Measurements from ENCODE around the gene YWHAQ. TPM values are rescaled to one million over a fixed set of nuclear protein-coding genes. Genes with fewer than 3 reads are reported as not detected.
"Not testable (repeated sequence)": the region's sequence is repeated elsewhere in the genome, so short reads cannot be mapped to it uniquely, and the experiment has no call there.

The YWHAQ gene
- total and polyA plus RNA-seq, 8 donors = 104 to 226 (median 150) TPM

- H3K36me3 ChIP-seq = peaks cover 6 to 63% (median 59%) of the 10 kb centered on the region in 4 donors
- DNase-seq = no peak
- no peak overlapping the region for H3K27ac ChIP-seq
- 78 to 82% (median 79%) methylated on average over 3 of the region's 3 CpGs for WGBS, 5 donors
- TF ChIP-seq EP300 (IDR thresholded peaks at IDR 0.05) (no peak), POLR2A (IDR thresholded peaks at IDR 0.05) (no peak), POLR2AphosphoS5 (IDR thresholded peaks at IDR 0.05) (no peak), CTCF (IDR thresholded peaks at IDR 0.05) (no peak)
- intact Hi-C loops (cut with DNase I; ENCODE audit: low total_unique reads) = no loop called here
- no peaks in the 10 kb centered on the region for H3K9me3 ChIP-seq
- no peak overlapping the region for H3K4me3 ChIP-seq
- H3K4me1 ChIP-seq = peaks cover 8 to 50% (median 30%) of the 10 kb centered on the region in 4 donors
- H3K27me3 ChIP-seq = no peaks in the 10 kb centered on the region
Measured at GRCh38 chr2:9590641-9591040, 40.2 kb downstream of the YWHAQ start.

GRCh38 chr2:9586465-9586864, 44.3 kb downstream of the YWHAQ start:
- WGBS, 5 donors = 51 to 73% (median 65%) methylated on average over 3 of the region's 3 CpGs

GRCh38 chr2:9585486-9585885, 45.3 kb downstream of the YWHAQ start:
- no peak for DNase-seq
- 83 to 99% (median 97%) methylated on average over 5 of the region's 5 CpGs for WGBS, 5 donors
- H3K4me1 ChIP-seq = peaks cover 0 to 21% (median 3%) of the 10 kb centered on the region in 4 donors
- no peaks in the 10 kb centered on the region for H3K9me3 ChIP-seq
- H3K27me3 ChIP-seq = no peaks in the 10 kb centered on the region
- H3K4me3 ChIP-seq = no peak overlapping the region
- H3K36me3 ChIP-seq = peaks cover 6 to 81% (median 76%) of the 10 kb centered on the region in 4 donors
- intact Hi-C loops (cut with DNase I; ENCODE audit: low total_unique reads) = no loop called here
- TF ChIP-seq POLR2AphosphoS5 (IDR thresholded peaks at IDR 0.05) (no peak), EP300 (IDR thresholded peaks at IDR 0.05) (no peak), POLR2A (IDR thresholded peaks at IDR 0.05) (no peak), CTCF (IDR thresholded peaks at IDR 0.05) (no peak)
- H3K27ac ChIP-seq = no peak overlapping the region

More at GRCh38 chr2:9586465-9586864, 44.3 kb downstream of the YWHAQ start:
- Histone ChIP-seq H3K36me3 (peaks cover 6 to 88% (median 85%) of the 10 kb centered on the region in 4 donors), H3K9me3 (no peaks in the 10 kb centered on the region), H3K27me3 (no peaks in the 10 kb centered on the region), H3K27ac (no peak overlapping the region), H3K4me1 (peaks cover 0 to 21% (median 3%) of the 10 kb centered on the region in 4 donors), H3K4me3 (no peak overlapping the region)
- TF ChIP-seq CTCF (IDR thresholded peaks at IDR 0.05) = no peak
- TF ChIP-seq POLR2AphosphoS5 (IDR thresholded peaks at IDR 0.05) = no peak
- TF ChIP-seq EP300 (IDR thresholded peaks at IDR 0.05) = no peak
- TF ChIP-seq POLR2A (IDR thresholded peaks at IDR 0.05) = no peak
- intact Hi-C loops (cut with DNase I; ENCODE audit: low total_unique reads) = no loop called here
- no peak for DNase-seq

GRCh38 chr2:9584902-9585301, 45.9 kb downstream of the YWHAQ start:
- H3K27me3 ChIP-seq = not testable (repeated sequence)

GRCh38 chr2:9582624-9583023, 48.2 kb downstream of the YWHAQ start:
- no peak for DNase-seq
- intact Hi-C loops (cut with DNase I; ENCODE audit: low total_unique reads) = no loop called here
- H3K4me3 ChIP-seq = no peak overlapping the region
- no peaks in the 10 kb centered on the region for H3K27me3 ChIP-seq
- peaks cover 0 to 18% (median 3%) of the 10 kb centered on the region in 4 donors for H3K4me1 ChIP-seq
- WGBS, 5 donors = 95 to 98% (median 96%) methylated on average over 5 of the region's 5 CpGs
- no peaks in the 10 kb centered on the region for H3K9me3 ChIP-seq
- H3K36me3 ChIP-seq = peaks cover 0 to 57% (median 50%) of the 10 kb centered on the region in 4 donors
- no peak overlapping the region for H3K27ac ChIP-seq
- TF ChIP-seq POLR2A (IDR thresholded peaks at IDR 0.05) (no peak), POLR2AphosphoS5 (IDR thresholded peaks at IDR 0.05) (no peak), EP300 (IDR thresholded peaks at IDR 0.05) (no peak), CTCF (IDR thresholded peaks at IDR 0.05) (no peak)

More at GRCh38 chr2:9584902-9585301, 45.9 kb downstream of the YWHAQ start:
- DNase-seq; H3K4me3 ChIP-seq; H3K9me3 ChIP-seq; H3K27ac ChIP-seq; intact Hi-C loops (cut with DNase I; ENCODE audit: low total_unique reads): not testable (repeated sequence)
- Histone ChIP-seq H3K4me1 (peaks cover 0 to 21% (median 3%) of the 10 kb centered on the region in 4 donors), H3K36me3 (peaks cover 2 to 79% (median 73%) of the 10 kb centered on the region in 4 donors)
